Adrenal gland (tissue), 12 donors: ENCODE data around the gene ELP5. TPM values are rescaled to one million over a fixed set of nuclear protein-coding genes. Genes with fewer than 3 reads are reported as not detected.
A peak's percentile ranks its signal among the peaks of the same experiment; 100 is the strongest.

ENCODE experiments used
- DNase-seq, 7 donors: peaks; one replicate each; pipeline ENCODE4 v3.0.0-alpha.2; 2019 to 2020
- H3K27ac ChIP-seq, 5 donors: fragments of 200-600 bp; sonication (generic) in 4 of 5; 1 replicate in 3 of 5; 2 replicates in 2 of 5; pipeline versions ENCODE4 v1.5.1 to v1.8.0; 2016 to 2020; ENCODE audit warnings: mild to moderate bottlenecking in 1 of 5
- H3K27me3 ChIP-seq: fragments of 200-600 bp; 2 replicates; pipeline ENCODE4 v1.8.0; 2021
- H3K36me3 ChIP-seq, 2 donors: fragments of 200-600 bp; replicated peaks in 1 of 2; 1 replicate in 1 of 2; 2 replicates in 1 of 2; pipeline versions ENCODE4 v1.5.1 to v1.8.0; 2018 to 2022
- H3K4me1 ChIP-seq, 2 donors: fragments of 200-600 bp; replicated peaks in 1 of 2; 1 replicate in 1 of 2; 2 replicates in 1 of 2; pipeline versions ENCODE4 v1.5.1 to v1.8.0; 2018 to 2021
- H3K4me3 ChIP-seq, 4 donors: fragments of 200-600 bp; sonication (generic) in 3 of 4; one replicate each; pipeline ENCODE4 v1.5.1; 2016 to 2018
- H3K9me3 ChIP-seq, 3 donors: fragments of 200-600 bp; sonication (generic) in 1 of 3; replicated peaks in 1 of 3; 1 replicate in 2 of 3; 2 replicates in 1 of 3; pipeline versions ENCODE4 v1.5.1 to v1.8.0; 2016 to 2021
- CTCF ChIP-seq, 6 experiments: fragments of 450-650 bp in 4 of 6; fragments of 200-600 bp in 2 of 6; sonication (generic) in 1 of 6; IDR thresholded peaks; 1 replicate in 5 of 6; 2 replicates in 1 of 6; pipeline versions ENCODE4 v1.5.1 to v1.8.0; 2016 to 2021; ENCODE audit warnings: antibody characterized with exemption in 6 of 6, mild to moderate bottlenecking in 2 of 6, moderate library complexity in 1 of 6
- POLR2A ChIP-seq, 2 donors: fragments of 450-650 bp; IDR thresholded peaks; one replicate each; pipeline ENCODE4 v1.6.1; 2017; ENCODE audit warnings: antibody characterized with exemption in 2 of 2, mild to moderate bottlenecking in 2 of 2, moderate library complexity in 1 of 2
- WGBS, 4 donors: extraction: QIAGEN DNeasy Blood & Tissue Kit in 2 of 4; methylation state at CpG; one replicate each; pipeline versions ENCODE4 v1.1.5 to v1.1.7; 2013 to 2017; 5-methylcytosine and 5-hydroxymethylcytosine counted together
- intact Hi-C, 2 donors: fragments of 100-400 bp; cut with DNase I; formaldehyde crosslinking; loops; one replicate each; pipeline versions ENCODE4 v1.14.1 to v1.15.0; 2022 to 2023
- polyA plus RNA-seq, 3 donors: library from polyadenylated mRNA; stranded (reverse); fragments of 200-250 nt in 2 of 3; fragments of 350-450 nt in 1 of 3; fragmentation: Illumina TruSeq in 1 of 3; extraction: RNeasy Lipid Tissue Mini Kit (QIAGEN cat#74804) in 1 of 3; gene quantifications; one replicate each; pipeline ENCODE4 v1.2.3, GENCODE V29; 2013 to 2014
- total RNA-seq, 9 donors: library from RNA; depleted of rRNA in 4 of 9; stranded (reverse); fragments of >200 nt in 4 of 9; fragments of 120-200 nt in 1 of 9; fragmentation: NEBNext Ultra II Directional in 1 of 9; extraction: Animal tissue kit (Norgen Biotek cat#: 25700) in 1 of 9; gene quantifications; one replicate each; pipeline versions ENCODE4 v1.1.0 to v1.2.4, GENCODE V29; 2013 to 2023
- donor health status: healthy with polysubstance abuse.
- donor health status: Bipolar disorder and iron deficiency.
- donor health status: DM: yes; HTN: yes; CAD: no.
- donor health status: DM: no; HTN: no; CAD: no.
- donor health status: DM: no; HTN: no; CAD: no.
- donor health status: DM: yes; HTN: yes; CAD: no.

The ELP5 gene
- total and polyA plus RNA-seq, 12 donors, result 28.0 to 96.5 (median 61.3) TPM

DNA sequence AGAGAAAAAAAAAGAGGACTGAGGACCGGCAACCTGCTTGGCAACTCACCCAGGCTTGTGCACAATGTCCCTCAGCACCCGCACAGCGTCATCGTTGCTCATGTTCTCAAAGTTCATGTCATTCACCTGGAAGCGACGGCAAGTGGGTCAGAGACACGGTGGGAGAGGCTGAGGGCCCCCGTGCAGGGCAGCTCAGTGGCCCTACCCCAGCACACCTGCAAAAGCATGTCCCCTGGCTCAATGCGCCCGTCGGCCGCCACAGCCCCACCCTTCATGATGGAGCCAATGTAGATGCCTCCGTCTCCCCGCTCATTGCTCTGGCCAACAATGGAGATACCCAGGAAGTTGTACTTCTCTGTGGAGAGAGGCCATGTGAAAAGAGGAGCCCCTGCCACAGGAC is 23.1 kb upstream of the ELP5 start:
- WGBS, 4 donors, result 88 to 92% (median 90%) methylated on average over 5 to 14 of the region's 14 CpGs

GRCh38 chr17:7229504-7229903 is 22.5 kb upstream of the ELP5 start:
- Histone ChIP-seq H3K27me3 (no peaks in the 10 kb centered on the region), H3K4me1 (peaks cover 23% of the 10 kb centered on the region in 2 donors), H3K9me3 (no peaks in the 10 kb centered on the region), H3K36me3 (peaks cover 0 to 61% of the 10 kb centered on the region in 2 donors), H3K4me3 (no peak overlapping the region), H3K27ac (no peak overlapping the region)
- no peak for DNase-seq
- WGBS, 4 donors, result 90 to 95% (median 91%) methylated on average over 18 to 19 of the region's 19 CpGs
- TF ChIP-seq POLR2A (IDR thresholded peaks at IDR 0.05) (no peak), CTCF (IDR thresholded peaks at IDR 0.05) (no peak)
- intact Hi-C loops, result no loop called here

More for the DNA sequence above, 23.1 kb upstream of the ELP5 start:
- H3K4me3 ChIP-seq, result no peak overlapping the region
- DNase-seq, result no peak
- peaks cover 0 to 65% of the 10 kb centered on the region in 2 donors for H3K36me3 ChIP-seq
- intact Hi-C loops, result no loop called here
- no peak overlapping the region for H3K27ac ChIP-seq
- no peaks in the 10 kb centered on the region for H3K9me3 ChIP-seq
- TF ChIP-seq CTCF (IDR thresholded peaks at IDR 0.05), result no peak
- no peaks in the 10 kb centered on the region for H3K27me3 ChIP-seq
- H3K4me1 ChIP-seq, result peaks cover 23 to 29% of the 10 kb centered on the region in 2 donors

- Histone ChIP-seq H3K4me1 (peaks cover 33 to 42% of the 10 kb centered on the region in 2 donors), H3K27ac (no peak overlapping the region), H3K27me3 (no peaks in the 10 kb centered on the region), H3K9me3 (no peaks in the 10 kb centered on the region), H3K36me3 (peaks cover 0 to 55% of the 10 kb centered on the region in 2 donors), H3K4me3 (peak overlapping the region in 1 of 4 donors; percentile 79)
- 65 to 81% (median 72%) methylated on average over 5 of the region's 5 CpGs for WGBS, 4 donors
- DNase-seq, result no peak
- TF ChIP-seq POLR2A (IDR thresholded peaks at IDR 0.05) (no peak), CTCF (IDR thresholded peaks at IDR 0.05) (no peak)
- intact Hi-C loops, result no loop called here
These were observed 19.9 kb upstream of the ELP5 start for GRCh38 chr17:7232114-7232513.

DNA sequence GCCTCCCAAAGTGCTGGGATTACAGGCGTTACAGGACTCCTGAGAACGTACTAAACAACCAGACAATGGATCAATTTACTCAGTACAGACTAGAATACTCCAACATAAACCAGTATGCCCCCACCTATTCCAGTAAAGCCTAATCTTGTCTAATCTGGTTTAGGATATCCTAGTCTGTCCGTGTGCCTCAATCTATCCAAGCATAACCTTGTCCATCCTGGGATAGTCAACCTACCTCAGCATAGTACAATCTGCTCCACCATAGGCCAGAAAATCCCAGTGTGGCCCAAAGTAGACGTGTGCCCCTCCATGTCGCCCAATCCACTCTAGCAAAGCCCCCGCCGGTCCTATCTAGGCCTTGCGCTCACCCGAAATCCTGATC is 18.3 kb upstream of the ELP5 start:
- intact Hi-C loops, result no loop called here
- Histone ChIP-seq H3K27ac (peak overlapping the region; percentile 74 to 91 (median 86)), H3K4me3 (peak overlapping the region; percentile 66 to 95 (median 76)), H3K36me3 (peaks cover 0 to 39% of the 10 kb centered on the region in 2 donors), H3K9me3 (no peaks in the 10 kb centered on the region), H3K4me1 (peaks cover 38 to 47% of the 10 kb centered on the region in 2 donors), H3K27me3 (no peaks in the 10 kb centered on the region)
- TF ChIP-seq POLR2A (IDR thresholded peaks at IDR 0.05), result no peak
- no peak for TF ChIP-seq CTCF (IDR thresholded peaks at IDR 0.05)
- 0 to 2% (median 0%) methylated on average over 5 to 9 of the region's 9 CpGs for WGBS, 4 donors
- DNase-seq, result no peak
